ENCODE measurements around the gene CBX4. TPM values are rescaled to one million over a fixed set of nuclear protein-coding genes. Genes with fewer than 3 reads are reported as not detected.

Gene CBX4
- total RNA-seq, 1 donor from 2014 or later = 20.2 TPM

GRCh38 chr17:79806863-79807720 lies 32.1 kb downstream of the CBX4 start:
- ATAC-seq (no peak), DNase-seq (no peak)
- H3K27me3 ChIP-seq = peaks cover 92% of the 10 kb centered on the region
- no peaks in the 10 kb centered on the region for H3K9me3 ChIP-seq
- no peak overlapping the region for H3K4me3 ChIP-seq
- no peaks in the 10 kb centered on the region for H3K36me3 ChIP-seq
- H3K4me1 ChIP-seq = peaks cover 26% of the 10 kb centered on the region
- H3K27ac ChIP-seq = no peak overlapping the region
- no peak for TF ChIP-seq CTCF (IDR thresholded peaks at IDR 0.05)
- intact Hi-C loops (cut with DNase I) = loop anchor here (5.0 kb wide), 1 partner anchor 35 kb away; no protein-coding TSS in a partner anchor

- TF ChIP-seq CTCF (IDR thresholded peaks at IDR 0.05) = no peak
- H3K4me3 ChIP-seq = no peak overlapping the region
- no peaks in the 10 kb centered on the region for H3K9me3 ChIP-seq
- ATAC-seq (no peak), DNase-seq (no peak)
- no peak overlapping the region for H3K27ac ChIP-seq
- intact Hi-C loops (cut with DNase I) = loop anchor here (5.0 kb wide), 1 partner anchor 36 kb away; no protein-coding TSS in a partner anchor
- H3K27me3 ChIP-seq = peaks cover 92% of the 10 kb centered on the region
- H3K4me1 ChIP-seq = peaks cover 19% of the 10 kb centered on the region
- no peaks in the 10 kb centered on the region for H3K36me3 ChIP-seq
Observed at GRCh38 chr17:79806446-79806760, 32.8 kb downstream of the CBX4 start.

GRCh38 chr17:79804856-79805696 lies 34.2 kb downstream of the CBX4 start:
- peaks cover 97% of the 10 kb centered on the region for H3K27me3 ChIP-seq
- no peak for TF ChIP-seq CTCF (IDR thresholded peaks at IDR 0.05)
- no peaks in the 10 kb centered on the region for H3K36me3 ChIP-seq
- H3K9me3 ChIP-seq = no peaks in the 10 kb centered on the region
- peaks cover 16% of the 10 kb centered on the region for H3K4me1 ChIP-seq
- ATAC-seq (no peak), DNase-seq (no peak)
- no peak overlapping the region for H3K27ac ChIP-seq
- intact Hi-C loops (cut with DNase I) = loop anchor here (5.0 kb wide), 1 partner anchor 37 kb away; no protein-coding TSS in a partner anchor
- no peak overlapping the region for H3K4me3 ChIP-seq

- DNase-seq (no peak), ATAC-seq (peak; percentile 29)
- no peaks in the 10 kb centered on the region for H3K9me3 ChIP-seq
- peaks cover 99% of the 10 kb centered on the region for H3K27me3 ChIP-seq
- intact Hi-C loops (cut with DNase I) = no loop called here
- H3K36me3 ChIP-seq = no peaks in the 10 kb centered on the region
- H3K27ac ChIP-seq = no peak overlapping the region
- no peak overlapping the region for H3K4me3 ChIP-seq
- no peak for TF ChIP-seq CTCF (IDR thresholded peaks at IDR 0.05)
- H3K4me1 ChIP-seq = peaks cover 16% of the 10 kb centered on the region
Observed at GRCh38 chr17:79803997-79804855, 35.0 kb downstream of the CBX4 start.

- ATAC-seq = no peak
- Histone ChIP-seq H3K9me3 (no peaks in the 10 kb centered on the region), H3K27ac (no peak overlapping the region), H3K4me3 (no peak overlapping the region), H3K4me1 (peaks cover 23% of the 10 kb centered on the region), H3K27me3 (peaks cover 99% of the 10 kb centered on the region), H3K36me3 (no peaks in the 10 kb centered on the region)
- intact Hi-C loops (cut with DNase I) = no loop called here
- no peak for TF ChIP-seq CTCF (IDR thresholded peaks at IDR 0.05)
- no peak for DNase-seq
Observed at GRCh38 chr17:79803421-79803996, 35.7 kb downstream of the CBX4 start.
